ENCODE results near the gene PIGK. TPM values are rescaled to one million over a fixed set of nuclear protein-coding genes. Genes with fewer than 3 reads are reported as not detected.

PIGK gene
- total RNA-seq, 1 experiment from 2014 or later: 22.9 TPM

DNA sequence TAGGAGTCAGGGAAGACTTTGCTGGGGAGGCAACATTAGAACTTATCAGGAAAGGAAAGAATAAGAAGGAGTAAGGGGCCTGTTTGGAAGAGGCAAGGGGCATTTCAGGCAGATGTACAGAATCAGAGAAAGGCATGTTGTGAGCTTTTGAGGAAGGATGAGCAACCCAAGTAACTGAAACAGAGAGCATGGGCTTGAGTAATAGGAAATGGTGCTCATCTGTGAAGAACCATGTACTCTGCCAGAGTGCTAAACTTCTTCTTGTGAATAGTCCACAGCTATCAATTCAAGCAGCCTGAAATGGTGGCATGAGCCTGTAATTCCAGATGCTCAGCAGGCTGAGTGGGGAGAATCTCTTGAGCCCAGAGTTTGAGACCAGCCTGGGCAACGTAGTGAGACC is 19.2 kb upstream of the PIGK start:
- DNase-seq (ENCODE audit: unreplicated experiment): no peak
- no peak for TF ChIP-seq CTCF (IDR thresholded peaks at IDR 0.05; ENCODE audit: unreplicated experiment)
- POLR2A ChIA-PET: interaction anchor here (0.6 to 0.7 kb wide), 2 partner anchors 37 to 43 kb away, joined by 3 to 4 read pairs; no protein-coding TSS in a partner anchor
- CTCF ChIA-PET: interaction anchor here (0.5 kb wide), 1 partner anchor 98 kb away, joined by 3 read pairs; no protein-coding TSS in a partner anchor
- peaks cover 6% of the 10 kb centered on the region for H3K9me3 Mint-ChIP-seq (ENCODE audit: unreplicated experiment)
- no peaks in the 10 kb centered on the region for H3K4me1 Mint-ChIP-seq (ENCODE audit: insufficient read depth, unreplicated experiment)
- H3K27ac Mint-ChIP-seq (ENCODE audit: low read depth, unreplicated experiment): no peak overlapping the region
- peaks cover 15% of the 10 kb centered on the region for H3K27me3 Mint-ChIP-seq (ENCODE audit: insufficient read depth, unreplicated experiment)
- H3K4me3 Mint-ChIP-seq (ENCODE audit: unreplicated experiment): no peak overlapping the region
- H3K36me3 Mint-ChIP-seq (ENCODE audit: insufficient read depth, unreplicated experiment): no peaks in the 10 kb centered on the region
- BruUV-seq (replicated peaks): no TSS peak
- intact Hi-C loops (cut with micrococcal nuclease): no loop called here

DNA sequence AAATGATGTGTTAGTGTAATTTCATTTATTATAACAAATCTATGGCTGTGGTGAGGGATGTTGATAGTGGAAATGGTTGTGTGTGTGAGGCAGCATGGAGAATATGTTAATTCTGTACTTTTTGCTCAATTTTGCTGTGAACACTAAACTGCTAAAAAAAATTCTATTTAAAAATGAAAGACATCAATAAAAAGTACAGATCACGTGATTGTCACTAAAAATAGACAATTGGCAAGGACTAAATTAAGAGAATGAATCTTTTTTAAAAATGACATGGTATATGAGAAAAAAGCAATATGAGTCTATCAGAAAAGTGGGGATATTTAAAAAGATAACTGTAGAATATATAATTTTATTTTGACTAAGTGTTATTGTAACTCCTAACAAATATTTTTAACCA is 15.7 kb upstream of the PIGK start:
- H3K27me3 Mint-ChIP-seq (ENCODE audit: insufficient read depth, unreplicated experiment): peaks cover 15% of the 10 kb centered on the region
- H3K9me3 Mint-ChIP-seq (ENCODE audit: unreplicated experiment): no peaks in the 10 kb centered on the region
- no peak overlapping the region for H3K4me3 Mint-ChIP-seq (ENCODE audit: unreplicated experiment)
- CTCF ChIA-PET: no interaction called here
- intact Hi-C loops (cut with micrococcal nuclease): no loop called here
- POLR2A ChIA-PET: no interaction called here
- DNase-seq (ENCODE audit: unreplicated experiment): no peak
- TF ChIP-seq CTCF (IDR thresholded peaks at IDR 0.05; ENCODE audit: unreplicated experiment): no peak
- no peak overlapping the region for H3K27ac Mint-ChIP-seq (ENCODE audit: low read depth, unreplicated experiment)
- no TSS peak for BruUV-seq (replicated peaks)
- no peaks in the 10 kb centered on the region for H3K36me3 Mint-ChIP-seq (ENCODE audit: insufficient read depth, unreplicated experiment)
- H3K4me1 Mint-ChIP-seq (ENCODE audit: insufficient read depth, unreplicated experiment): no peaks in the 10 kb centered on the region

DNA sequence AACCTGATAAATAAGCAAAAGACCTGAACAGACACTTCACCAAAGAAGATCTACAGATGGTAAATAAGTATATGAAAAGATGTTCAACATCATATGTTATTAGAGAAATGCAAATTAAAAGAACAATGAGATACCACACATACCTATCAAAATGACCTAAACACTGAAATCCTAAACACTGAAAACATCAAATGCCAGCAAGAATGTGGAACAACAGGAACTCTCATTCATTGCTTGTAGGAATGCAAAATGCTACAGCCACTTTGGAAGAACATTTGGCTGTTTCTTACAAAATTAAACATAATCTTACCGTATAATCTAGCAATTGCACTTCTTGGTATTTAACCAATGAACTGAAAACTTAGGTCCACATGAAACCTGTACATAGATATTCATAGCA is 14.9 kb upstream of the PIGK start:
- Mint-ChIP-seq H3K4me1 (ENCODE audit: insufficient read depth, unreplicated experiment) (no peaks in the 10 kb centered on the region), H3K9me3 (ENCODE audit: unreplicated experiment) (no peaks in the 10 kb centered on the region), H3K27ac (ENCODE audit: low read depth, unreplicated experiment) (no peak overlapping the region), H3K36me3 (ENCODE audit: insufficient read depth, unreplicated experiment) (no peaks in the 10 kb centered on the region), H3K27me3 (ENCODE audit: insufficient read depth, unreplicated experiment) (peaks cover 11% of the 10 kb centered on the region), H3K4me3 (ENCODE audit: unreplicated experiment) (no peak overlapping the region)
- POLR2A ChIA-PET: no interaction called here
- CTCF ChIA-PET: no interaction called here
- intact Hi-C loops (cut with micrococcal nuclease): no loop called here
- DNase-seq (ENCODE audit: unreplicated experiment): no peak
- BruUV-seq (replicated peaks): no TSS peak
- no peak for TF ChIP-seq CTCF (IDR thresholded peaks at IDR 0.05; ENCODE audit: unreplicated experiment)

- Mint-ChIP-seq H3K9me3 (ENCODE audit: unreplicated experiment) (no peaks in the 10 kb centered on the region), H3K4me1 (ENCODE audit: insufficient read depth, unreplicated experiment) (no peaks in the 10 kb centered on the region), H3K4me3 (ENCODE audit: unreplicated experiment) (no peak overlapping the region), H3K36me3 (ENCODE audit: insufficient read depth, unreplicated experiment) (no peaks in the 10 kb centered on the region), H3K27ac (ENCODE audit: low read depth, unreplicated experiment) (no peak overlapping the region), H3K27me3 (ENCODE audit: insufficient read depth, unreplicated experiment) (no peaks in the 10 kb centered on the region)
- CTCF ChIA-PET: no interaction called here
- no peak for DNase-seq (ENCODE audit: unreplicated experiment)
- POLR2A ChIA-PET: interaction anchor here (0.6 kb wide), 1 partner anchor 100 kb away, joined by 5 read pairs; no protein-coding TSS in a partner anchor
- BruUV-seq (replicated peaks): no TSS peak
- intact Hi-C loops (cut with micrococcal nuclease): no loop called here
- no peak for TF ChIP-seq CTCF (IDR thresholded peaks at IDR 0.05; ENCODE audit: unreplicated experiment)
Measured at GRCh38 chr1:77232829-77233228, 13.6 kb upstream of the PIGK start.

Data from MCF 10A (cell line).